SK-N-SH treated with all-trans-retinoic acid at 6 μM for 48 hours (cell line): ENCODE measurements around the gene AMPD3.

ENCODE experiments used
- ARNTL ChIP-seq: fragments of 450-650 bp; formaldehyde crosslinking; IDR thresholded peaks from 2 replicates; pipeline ENCODE4 v1.5.0; 2020; ENCODE audit warnings: low read depth, mild to moderate bottlenecking, moderate library complexity, borderline replicate concordance
- CREB5 ChIP-seq: fragments of 250-450 bp; sonication (Bioruptor Pico); IDR thresholded peaks from 2 replicates; pipeline ENCODE4 v1.5.1; 2020; ENCODE audit warnings: low read depth, mild to moderate bottlenecking, moderate library complexity
- CSDC2 ChIP-seq: fragments of 250-450 bp; sonication (Bioruptor Pico); IDR thresholded peaks from 2 replicates; pipeline ENCODE4 v1.5.0; 2020; ENCODE audit warnings: mild to moderate bottlenecking, moderate library complexity
- CSRNP3 ChIP-seq: fragments of 250-450 bp; sonication (Bioruptor Pico); IDR thresholded peaks from 2 replicates; pipeline ENCODE4 v1.5.1; 2021; ENCODE audit warnings: mild to moderate bottlenecking, moderate library complexity
- ESRRG ChIP-seq: fragments of 250-450 bp; sonication (Bioruptor Pico); IDR thresholded peaks from 2 replicates; pipeline ENCODE4 v1.6.1; 2021; ENCODE audit warnings: mild to moderate bottlenecking
- GLIS3 ChIP-seq: fragments of 250-450 bp; sonication (Bioruptor Pico); IDR thresholded peaks from 2 replicates; pipeline ENCODE4 v1.5.0; 2020; ENCODE audit warnings: mild to moderate bottlenecking, moderate library complexity
- PATZ1 ChIP-seq: fragments of 250-450 bp; sonication (Bioruptor Pico); IDR thresholded peaks from 2 replicates; pipeline ENCODE4 v1.8.0; 2020; ENCODE audit warnings: mild to moderate bottlenecking, moderate library complexity, borderline replicate concordance
- PPARA ChIP-seq: fragments of 250-450 bp; sonication (Bioruptor Pico); IDR thresholded peaks from 2 replicates; pipeline ENCODE4 v1.5.0; 2020; ENCODE audit warnings: mild to moderate bottlenecking, borderline replicate concordance
- RARB ChIP-seq: fragments of 250-450 bp; sonication (Bioruptor Pico); IDR thresholded peaks from 2 replicates; pipeline ENCODE4 v1.8.0; 2021; ENCODE audit warnings: mild to moderate bottlenecking, moderate library complexity
- TSHZ2 ChIP-seq: fragments of 250-450 bp; sonication (Bioruptor Pico); IDR thresholded peaks from 2 replicates; pipeline ENCODE4 v1.5.0; 2020; ENCODE audit warnings: mild to moderate bottlenecking, moderate library complexity
- ZC3H10 ChIP-seq: fragments of 250-450 bp; sonication (Bioruptor Pico); IDR thresholded peaks from 2 replicates; pipeline ENCODE4 v1.5.1; 2021; ENCODE audit warnings: mild to moderate bottlenecking, moderate library complexity
- ZFP3 ChIP-seq: fragments of 250-450 bp; sonication (Bioruptor Pico); IDR thresholded peaks from 2 replicates; pipeline ENCODE4 v1.5.0; 2020; ENCODE audit warnings: mild to moderate bottlenecking, moderate library complexity
- ZFP30 ChIP-seq: fragments of 450-650 bp; formaldehyde crosslinking; IDR thresholded peaks from 2 replicates; pipeline ENCODE4 v1.5.0; 2022; ENCODE audit warnings: mild to moderate bottlenecking, moderate library complexity

GRCh38 chr11:10485646-10486045 lies 30.6 kb downstream of the AMPD3 start:
- TF ChIP-seq GLIS3 (CRISPR knock-in tag) (no peak), ARNTL (no peak), RARB (no peak), PATZ1 (CRISPR knock-in tag) (no peak), CREB5 (CRISPR knock-in tag) (no peak), ZFP30 (CRISPR knock-in tag) (no peak), ZFP3 (no peak), ZC3H10 (CRISPR knock-in tag) (no peak), ESRRG (CRISPR knock-in tag) (no peak), CSDC2 (no peak), TSHZ2 (no peak), PPARA (CRISPR knock-in tag) (no peak), CSRNP3 (CRISPR knock-in tag) (no peak)
